ENCODE data around the gene DLGAP4. TPM values are rescaled to one million over a fixed set of nuclear protein-coding genes. Genes with fewer than 3 reads are reported as not detected.

Gene DLGAP4
- total and polyA plus RNA-seq, 2 of the 13 experiments (the other 11 are each of a cell fraction or from before 2014, with no cell fraction given), result 15.2 to 26.7 TPM

DNA sequence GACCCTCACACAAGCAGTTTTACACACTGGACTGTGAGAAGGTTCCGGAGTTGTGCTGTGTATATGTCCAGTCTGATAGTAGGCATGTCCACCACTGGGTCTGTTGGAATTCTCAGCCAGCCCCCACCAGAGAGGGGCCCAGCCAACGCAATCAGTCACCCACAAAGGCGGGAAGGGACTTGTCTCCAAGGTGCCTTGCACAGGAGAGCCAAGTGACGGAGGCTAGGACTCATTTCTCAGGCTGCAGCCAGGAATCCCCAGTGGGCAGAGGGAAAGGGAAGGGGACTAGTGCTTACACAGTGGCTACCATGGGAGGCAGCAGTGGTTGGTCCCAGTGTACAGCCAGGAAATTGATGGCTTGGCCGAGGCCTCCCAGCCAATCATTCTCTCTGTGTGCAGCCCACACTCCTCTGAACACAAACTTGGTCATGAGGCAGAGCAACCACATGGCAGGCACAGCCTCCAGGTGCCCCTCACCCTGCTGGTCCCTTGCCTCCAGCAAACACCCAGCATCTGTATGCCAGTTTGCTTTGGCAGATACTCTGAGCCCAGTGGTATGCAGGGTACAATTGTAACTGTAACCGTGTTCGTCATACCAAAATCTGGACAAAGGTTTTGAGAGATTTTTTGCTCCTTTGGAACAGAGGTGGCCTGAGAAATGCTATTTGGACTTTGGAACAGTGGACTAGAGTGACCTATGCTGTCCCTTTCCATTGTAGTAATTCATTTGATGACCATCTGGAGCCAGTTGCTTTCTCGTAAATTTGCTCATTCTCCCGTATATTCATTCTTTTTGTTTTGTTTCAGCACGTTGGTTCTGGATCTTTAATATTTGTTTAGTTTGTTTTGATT is 162.2 kb downstream of the DLGAP4 start (continued):
- peak; percentile 73 for TF ChIP-seq RBM39 (IDR thresholded peaks at IDR 0.05; ENCODE audit: low read depth, low read length, poor library complexity, severe bottlenecking)
- TF ChIP-seq, protein P1, sequence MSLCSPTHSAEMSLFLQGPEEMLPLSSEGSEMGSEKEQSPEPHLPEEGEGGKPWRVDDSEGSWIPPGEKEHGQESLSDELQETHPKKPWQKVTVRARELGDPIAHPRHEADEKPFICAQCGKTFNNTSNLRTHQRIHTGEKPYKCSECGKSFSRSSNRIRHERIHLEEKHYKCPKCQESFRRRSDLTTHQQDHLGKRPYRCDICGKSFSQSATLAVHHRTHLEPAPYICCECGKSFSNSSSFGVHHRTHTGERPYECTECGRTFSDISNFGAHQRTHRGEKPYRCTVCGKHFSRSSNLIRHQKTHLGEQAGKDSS (CRISPR knock-in tag; IDR thresholded peaks at IDR 0.05; ENCODE audit: borderline replicate concordance, low read depth), result peak; percentile 68; the same call in 1 of the 2 replicates
- peak; percentile 62 for TF ChIP-seq ZNF644 (CRISPR knock-in tag; IDR thresholded peaks at IDR 0.05; ENCODE audit: low read depth)
- TF ChIP-seq HIVEP1 (CRISPR knock-in tag; IDR thresholded peaks at IDR 0.05), result no peak
- TF ChIP-seq RFX5 (IDR thresholded peaks at IDR 0.05; ENCODE audit: low read depth, low read length), result 0 out of 2 replicates have a peak, but pooled peaks have one; percentile 27
- TF ChIP-seq, protein P2, sequence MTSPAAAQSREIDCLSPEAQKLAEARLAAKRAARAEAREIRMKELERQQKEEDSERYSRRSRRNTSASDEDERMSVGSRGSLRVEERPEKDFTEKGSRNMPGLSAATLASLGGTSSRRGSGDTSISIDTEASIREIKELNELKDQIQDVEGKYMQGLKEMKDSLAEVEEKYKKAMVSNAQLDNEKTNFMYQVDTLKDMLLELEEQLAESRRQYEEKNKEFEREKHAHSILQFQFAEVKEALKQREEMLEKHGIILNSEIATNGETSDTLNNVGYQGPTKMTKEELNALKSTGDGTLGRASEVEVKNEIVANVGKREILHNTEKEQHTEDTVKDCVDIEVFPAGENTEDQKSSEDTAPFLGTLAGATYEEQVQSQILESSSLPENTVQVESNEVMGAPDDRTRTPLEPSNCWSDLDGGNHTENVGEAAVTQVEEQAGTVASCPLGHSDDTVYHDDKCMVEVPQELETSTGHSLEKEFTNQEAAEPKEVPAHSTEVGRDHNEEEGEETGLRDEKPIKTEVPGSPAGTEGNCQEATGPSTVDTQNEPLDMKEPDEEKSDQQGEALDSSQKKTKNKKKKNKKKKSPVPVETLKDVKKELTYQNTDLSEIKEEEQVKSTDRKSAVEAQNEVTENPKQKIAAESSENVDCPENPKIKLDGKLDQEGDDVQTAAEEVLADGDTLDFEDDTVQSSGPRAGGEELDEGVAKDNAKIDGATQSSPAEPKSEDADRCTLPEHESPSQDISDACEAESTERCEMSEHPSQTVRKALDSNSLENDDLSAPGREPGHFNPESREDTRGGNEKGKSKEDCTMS (CRISPR knock-in tag; conservative IDR thresholded peaks at IDR 0.05), result 0 out of 2 replicates have a peak, but pooled peaks have one; percentile 39
- peak; percentile 67; the same call in 1 of the 2 replicates for TF ChIP-seq IRX3 (CRISPR knock-in tag; IDR thresholded peaks at IDR 0.05; ENCODE audit: borderline replicate concordance, low read depth)
- no peak for TF ChIP-seq NCOA5 (CRISPR knock-in tag; IDR thresholded peaks at IDR 0.05)
- TF ChIP-seq MTF1 (CRISPR knock-in tag; IDR thresholded peaks at IDR 0.05), result no peak
- peak; percentile 32; the same call in 1 of the 2 replicates for TF ChIP-seq HHEX (CRISPR knock-in tag; IDR thresholded peaks at IDR 0.05)
- TF ChIP-seq ZNF354B (CRISPR knock-in tag; IDR thresholded peaks at IDR 0.05), result peak; percentile 93; the same call in 1 of the 2 replicates
- TF ChIP-seq ZZZ3 (CRISPR knock-in tag; IDR thresholded peaks at IDR 0.05; ENCODE audit: borderline replicate concordance), result no peak
- TF ChIP-seq ZSCAN25 (CRISPR knock-in tag; IDR thresholded peaks at IDR 0.05), result no peak
- TF ChIP-seq ATF7-NPFF (CRISPR knock-in tag; IDR thresholded peaks at IDR 0.05; ENCODE audit: low read depth), result no peak
- peak; percentile 91 for TF ChIP-seq ERF (CRISPR knock-in tag; IDR thresholded peaks at IDR 0.05)
- TF ChIP-seq, protein P3, sequence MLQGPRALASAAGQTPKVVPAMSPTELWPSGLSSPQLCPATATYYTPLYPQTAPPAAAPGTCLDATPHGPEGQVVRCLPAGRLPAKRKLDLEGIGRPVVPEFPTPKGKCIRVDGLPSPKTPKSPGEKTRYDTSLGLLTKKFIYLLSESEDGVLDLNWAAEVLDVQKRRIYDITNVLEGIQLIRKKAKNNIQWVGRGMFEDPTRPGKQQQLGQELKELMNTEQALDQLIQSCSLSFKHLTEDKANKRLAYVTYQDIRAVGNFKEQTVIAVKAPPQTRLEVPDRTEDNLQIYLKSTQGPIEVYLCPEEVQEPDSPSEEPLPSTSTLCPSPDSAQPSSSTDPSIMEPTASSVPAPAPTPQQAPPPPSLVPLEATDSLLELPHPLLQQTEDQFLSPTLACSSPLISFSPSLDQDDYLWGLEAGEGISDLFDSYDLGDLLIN (CRISPR knock-in tag; IDR thresholded peaks at IDR 0.05; ENCODE audit: borderline replicate concordance), result peak; percentile 52; the same call in 1 of the 2 replicates
- no peak for TF ChIP-seq FIP1L1 (IDR thresholded peaks at IDR 0.05; ENCODE audit: borderline replicate concordance, insufficient read depth, low read depth, low read length)
- TF ChIP-seq KLF15 (CRISPR knock-in tag; IDR thresholded peaks at IDR 0.05; ENCODE audit: borderline replicate concordance), result no peak
- peak; percentile 96 for TF ChIP-seq SAP130 (CRISPR knock-in tag; IDR thresholded peaks at IDR 0.05; ENCODE audit: low read depth)
- peak; percentile 57; the same call in 1 of the 2 replicates for TF ChIP-seq ZNF430 (CRISPR knock-in tag; IDR thresholded peaks at IDR 0.05)
- no peak for TF ChIP-seq ZNF605 (CRISPR knock-in tag; IDR thresholded peaks at IDR 0.05)
- peak; percentile 31; the same call in 1 of the 2 replicates for TF ChIP-seq KAT7 (CRISPR knock-in tag; IDR thresholded peaks at IDR 0.05; ENCODE audit: borderline replicate concordance)
- TF ChIP-seq ARNT2 (CRISPR knock-in tag; IDR thresholded peaks at IDR 0.05; ENCODE audit: low read depth), result peak; percentile 64
- 0 out of 2 replicates have a peak, but pooled peaks have one; percentile 39 for TF ChIP-seq ZNF567 (CRISPR knock-in tag; IDR thresholded peaks at IDR 0.05; ENCODE audit: borderline replicate concordance)
- peak; percentile 69; the same call in 1 of the 2 replicates for TF ChIP-seq KDM5B (CRISPR knock-in tag; IDR thresholded peaks at IDR 0.05; ENCODE audit: borderline replicate concordance)
- peak; percentile 84 for TF ChIP-seq ZNF124 (CRISPR knock-in tag; IDR thresholded peaks at IDR 0.05)

Measured in HepG2 (cell line).